HL-60/S4 treated with phorbol 12-myristate 13-acetate at 8.2 ng/mL for 4 days and 3 days (cell line): Measurements from ENCODE around the gene EFCAB6.

Experiments used
- in situ Hi-C: fragments of 300-500 bp; cut with MboI; formaldehyde crosslinking; loops from 2 replicates; pipeline ENCODE4 v1.15.0; 2022; ENCODE audit warnings: low sequenced_read_pairs

Gene EFCAB6

DNA sequence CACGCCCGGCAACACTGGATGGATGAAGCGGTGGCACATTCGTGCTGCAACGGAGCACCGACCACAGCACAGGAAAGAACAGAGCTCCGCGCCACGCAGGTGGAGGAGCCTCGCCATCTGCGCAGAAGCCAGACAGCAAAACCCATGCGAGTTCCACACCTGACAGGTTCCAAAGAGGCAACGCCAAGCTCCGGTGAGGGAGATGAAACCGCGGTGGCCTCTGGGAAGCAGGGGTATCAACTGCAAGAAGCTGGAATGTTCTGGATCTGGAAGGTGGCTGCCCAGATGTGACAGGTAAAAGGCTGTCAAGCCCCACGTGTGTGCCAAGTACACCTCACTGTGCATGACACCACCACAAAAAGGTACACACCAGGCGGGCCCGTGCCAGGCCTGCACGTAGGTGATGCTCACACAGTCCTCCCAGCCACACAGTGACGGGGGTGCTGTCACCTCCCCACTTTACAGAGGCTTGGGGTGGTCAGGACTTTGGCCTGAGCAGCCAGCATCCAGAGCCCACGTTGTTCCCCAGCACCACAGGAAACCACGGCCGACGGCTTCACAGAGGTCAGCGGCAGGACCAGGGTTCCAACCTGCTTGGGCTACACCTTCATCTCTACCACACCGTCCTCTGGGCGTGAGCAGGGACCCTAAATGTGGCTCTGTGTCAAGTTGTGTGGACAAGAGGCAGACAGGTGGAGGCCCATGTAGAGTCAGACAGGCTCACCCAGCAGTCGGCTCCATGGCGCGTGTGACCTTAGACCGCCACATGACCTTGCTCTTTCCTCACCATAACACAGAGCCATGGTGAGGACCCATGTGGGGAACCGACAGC lies 19.7 kb upstream of the EFCAB6 start:
- in situ Hi-C loops = no loop called here

DNA sequence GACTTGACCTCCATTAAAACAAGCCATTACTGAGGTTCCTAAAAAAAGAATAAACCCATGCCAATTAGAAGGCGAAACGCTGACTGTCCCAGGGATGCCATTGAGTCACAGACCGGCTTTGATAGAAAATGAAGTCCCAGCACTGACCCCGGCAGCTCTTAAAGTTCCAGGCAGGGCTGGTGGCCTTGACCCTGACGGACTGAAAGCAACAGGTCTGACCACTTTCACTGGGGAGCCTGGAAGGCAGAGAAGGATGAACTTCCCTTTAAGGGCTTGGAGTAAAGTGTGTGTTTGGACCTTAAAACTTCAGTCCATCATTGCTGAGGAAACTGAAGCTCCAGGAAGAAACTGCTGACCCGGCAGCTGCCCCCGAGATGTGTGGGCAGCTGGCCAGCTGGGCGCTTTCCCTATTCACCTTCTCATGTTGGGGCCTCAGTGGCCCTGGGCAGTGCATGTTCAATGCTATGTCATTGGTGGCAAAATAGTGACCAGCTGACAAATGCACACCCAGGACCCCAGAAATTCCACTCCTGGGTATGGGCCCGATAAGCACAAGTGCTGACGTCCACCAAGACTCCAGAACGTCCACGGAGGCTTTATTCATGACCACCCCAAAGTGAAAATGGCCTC lies 18.9 kb upstream of the EFCAB6 start:
- in situ Hi-C loops = no loop called here

DNA sequence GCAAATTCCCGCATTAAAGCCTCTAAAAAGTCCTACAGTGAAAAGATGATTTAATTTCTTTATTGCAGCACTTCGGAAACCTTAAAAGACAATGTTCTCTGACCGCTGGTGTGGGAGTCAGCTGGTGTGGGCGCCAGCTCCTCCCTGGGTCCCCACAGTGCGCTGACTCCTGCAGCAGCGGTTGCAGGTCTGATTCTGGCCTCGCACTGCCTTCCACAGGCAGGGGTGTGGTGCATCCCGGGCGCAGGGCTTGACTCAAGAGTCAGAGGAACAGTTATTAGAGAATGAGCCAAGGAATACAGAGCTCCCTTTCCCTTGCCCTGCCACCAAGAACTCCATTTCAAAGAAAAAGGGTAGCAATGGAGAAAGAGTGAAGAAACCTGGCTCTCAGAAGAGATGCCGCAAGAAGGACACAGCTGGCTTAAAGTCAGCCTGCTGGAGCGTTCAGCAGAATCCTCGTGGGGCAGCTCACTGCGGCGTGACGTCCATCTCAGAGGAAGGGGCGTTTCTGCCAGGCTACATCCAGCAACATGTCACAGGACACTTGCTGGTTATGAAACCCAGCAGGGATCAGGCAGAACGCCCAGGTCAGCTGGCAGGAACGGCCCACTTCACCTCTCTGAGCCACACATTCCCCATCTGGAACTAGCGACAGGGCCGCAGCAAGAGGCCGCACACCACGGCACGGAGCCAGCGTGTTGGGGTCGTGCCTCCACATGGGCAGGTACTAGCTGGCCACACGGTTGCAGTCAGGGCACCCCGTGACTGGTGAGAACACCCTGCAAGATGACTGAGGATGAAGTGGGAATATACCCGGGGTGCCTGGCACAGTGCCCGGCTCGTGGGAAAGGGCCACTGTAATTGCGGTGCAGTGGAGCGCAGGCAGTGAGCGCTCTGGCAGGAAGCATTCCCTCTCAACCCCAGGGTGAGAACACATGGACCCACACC lies 18.1 kb upstream of the EFCAB6 start:
- in situ Hi-C loops = no loop called here

DNA sequence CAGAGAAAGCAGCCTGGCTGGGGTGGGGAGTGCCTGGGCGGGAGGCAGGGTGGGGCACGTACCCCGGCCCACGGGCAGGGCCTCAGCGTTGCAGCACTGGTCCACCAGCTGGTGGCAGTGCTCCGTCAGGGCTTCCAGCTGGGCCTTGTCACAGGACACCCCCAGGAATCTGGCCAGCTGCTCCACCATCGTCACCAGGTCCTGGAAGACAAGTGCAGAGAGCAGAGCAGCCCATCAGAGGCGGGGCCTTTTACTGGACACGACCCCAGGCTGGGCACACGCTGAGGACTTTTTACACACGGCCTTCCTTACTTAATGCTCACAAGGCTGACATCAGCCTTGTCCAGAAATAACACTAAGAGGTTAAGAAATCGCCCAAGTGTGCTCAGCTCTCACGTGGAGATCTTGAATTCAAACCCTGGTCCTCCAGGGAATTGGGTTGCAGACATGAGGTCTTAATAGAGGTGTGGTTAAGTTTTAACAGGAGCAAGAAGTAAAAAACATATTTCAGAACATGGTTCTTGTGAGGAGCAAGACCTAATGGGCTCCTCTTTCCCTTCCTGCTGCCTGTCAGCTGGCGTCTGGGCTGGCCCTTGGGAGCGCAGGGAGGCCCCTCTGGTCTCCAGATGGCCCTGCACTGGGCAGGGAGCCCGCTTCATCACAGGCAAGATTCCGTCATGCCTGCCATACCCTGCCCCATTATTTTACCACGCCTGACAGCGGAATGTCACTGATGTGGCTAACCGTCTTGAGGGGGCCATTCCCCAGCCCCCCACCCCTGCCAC lies 17.1 kb upstream of the EFCAB6 start:
- in situ Hi-C loops = no loop called here

DNA sequence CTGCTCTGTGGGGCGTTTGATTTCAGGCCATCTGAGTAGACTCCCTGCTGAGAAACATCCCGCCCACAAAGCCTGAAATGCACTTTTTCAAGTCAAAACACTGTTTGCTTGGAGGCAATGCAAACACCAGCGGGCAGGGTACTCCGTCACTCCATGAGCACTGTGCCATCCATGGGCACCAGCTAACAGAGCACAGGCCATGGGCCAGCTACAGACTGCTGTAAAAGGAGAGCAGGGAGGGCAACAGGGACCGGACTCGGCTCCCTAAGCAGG lies 16.6 kb upstream of the EFCAB6 start:
- in situ Hi-C loops = no loop called here

DNA sequence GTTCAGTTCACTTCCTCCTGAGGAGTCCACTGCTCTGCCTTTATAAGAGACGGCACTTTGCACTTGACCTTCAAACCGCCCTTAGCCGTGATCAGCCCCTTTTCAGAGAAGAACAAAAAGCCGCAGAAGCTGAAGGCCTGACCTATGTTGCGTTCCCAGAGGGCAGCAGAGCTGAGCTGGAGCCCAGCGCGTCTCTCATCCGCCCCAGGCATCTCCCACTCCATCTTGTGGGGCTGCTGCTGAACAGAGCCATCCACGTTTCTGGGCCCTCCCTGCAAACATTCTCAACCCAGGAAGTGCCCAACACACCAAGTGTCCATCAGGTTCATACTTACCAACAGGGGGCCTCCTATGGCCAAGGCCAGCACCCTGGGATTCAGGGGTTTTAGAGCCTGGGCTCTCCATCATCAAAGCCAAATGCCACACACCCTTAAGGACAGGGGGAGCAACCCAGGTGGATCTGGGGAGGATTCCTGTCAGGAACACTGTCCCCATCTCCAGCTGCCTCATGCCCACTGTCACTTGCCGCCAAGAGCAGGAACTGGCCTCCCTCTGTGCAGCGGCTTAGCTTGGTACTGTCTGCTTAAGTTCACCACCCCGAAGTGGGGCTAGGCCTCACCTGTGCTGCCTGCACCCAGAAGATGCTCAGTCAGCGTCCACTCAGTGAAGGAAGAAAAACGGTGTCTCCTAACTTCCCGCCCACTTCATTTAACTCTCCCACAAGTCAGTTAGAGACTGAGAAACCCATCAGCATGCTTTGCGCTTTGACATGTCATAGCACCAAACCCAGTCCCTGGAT lies 16.0 kb upstream of the EFCAB6 start:
- in situ Hi-C loops = no loop called here

DNA sequence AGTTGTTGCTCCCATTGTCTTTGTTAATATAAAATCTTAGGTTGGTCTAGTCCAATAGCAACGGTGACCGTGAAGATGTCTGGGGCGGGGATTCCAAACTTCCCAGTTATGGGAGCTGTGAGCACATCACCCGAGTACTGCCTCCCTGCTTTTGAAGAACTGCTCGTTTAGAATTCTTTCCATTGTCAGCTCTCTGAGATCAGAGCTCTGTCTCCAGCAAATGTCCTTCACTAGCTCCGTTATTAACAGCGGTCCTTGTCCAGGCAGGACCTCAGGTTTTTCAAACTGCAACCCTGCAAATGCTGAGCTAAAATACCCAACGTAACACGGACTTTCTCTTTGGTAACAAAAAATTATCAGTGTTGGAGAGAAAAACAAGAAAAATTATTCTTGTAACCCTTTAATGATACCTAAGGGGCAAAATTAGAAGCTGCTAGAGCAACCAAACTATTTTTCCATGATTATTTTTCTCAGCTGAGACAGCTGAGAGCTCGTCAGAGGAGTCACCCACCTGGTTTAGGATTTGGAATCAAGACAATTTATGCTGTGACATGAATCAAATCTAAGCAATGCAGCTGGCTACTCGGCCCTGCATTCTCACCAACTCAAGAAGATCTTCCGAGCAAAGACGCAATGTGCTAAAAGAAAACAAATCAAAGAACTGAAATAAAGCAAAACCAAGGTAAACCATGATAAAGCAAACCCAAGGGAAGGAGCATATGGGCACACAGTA lies 15.1 kb upstream of the EFCAB6 start:
- in situ Hi-C loops = no loop called here

DNA sequence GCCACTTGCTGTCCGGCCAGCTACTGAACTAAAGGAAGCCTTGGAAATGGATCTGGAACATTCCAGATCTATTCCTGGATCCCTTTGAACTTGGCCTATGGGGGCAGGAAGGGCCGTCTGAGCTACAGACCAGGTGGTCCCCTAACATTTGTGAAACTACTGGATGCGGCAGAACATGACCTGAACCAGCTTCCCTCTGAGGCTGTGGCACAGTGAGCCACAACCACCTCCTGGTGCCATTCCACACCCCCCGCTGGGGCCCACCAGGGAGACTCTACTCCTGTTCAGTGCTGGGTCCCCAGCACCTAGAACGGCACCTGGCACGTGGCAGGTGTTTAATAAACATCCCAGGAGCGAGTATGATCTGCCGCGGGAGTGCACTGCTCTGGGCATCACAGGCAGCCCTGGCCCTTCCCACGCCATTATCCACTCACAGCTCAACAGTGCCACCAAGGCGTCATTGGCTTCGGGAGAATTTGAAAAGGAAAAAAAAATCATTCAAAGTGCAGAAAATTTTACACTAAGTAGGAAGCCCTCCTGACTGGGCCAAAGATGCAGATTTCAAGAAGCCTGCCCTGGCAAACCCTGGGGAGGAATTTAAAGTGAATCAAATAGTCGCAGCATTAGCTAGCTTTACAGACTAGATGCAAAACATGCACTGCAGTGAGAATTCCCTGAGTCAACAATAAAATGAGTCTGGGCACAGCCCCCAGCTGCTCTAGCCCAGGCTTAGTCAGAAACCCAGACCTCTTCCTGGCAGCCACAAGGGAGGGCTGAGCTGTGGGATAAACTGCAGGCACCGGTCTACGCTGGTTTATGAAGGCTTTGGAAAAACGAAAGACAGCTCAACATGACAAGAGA lies 14.3 kb upstream of the EFCAB6 start:
- in situ Hi-C loops = no loop called here

DNA sequence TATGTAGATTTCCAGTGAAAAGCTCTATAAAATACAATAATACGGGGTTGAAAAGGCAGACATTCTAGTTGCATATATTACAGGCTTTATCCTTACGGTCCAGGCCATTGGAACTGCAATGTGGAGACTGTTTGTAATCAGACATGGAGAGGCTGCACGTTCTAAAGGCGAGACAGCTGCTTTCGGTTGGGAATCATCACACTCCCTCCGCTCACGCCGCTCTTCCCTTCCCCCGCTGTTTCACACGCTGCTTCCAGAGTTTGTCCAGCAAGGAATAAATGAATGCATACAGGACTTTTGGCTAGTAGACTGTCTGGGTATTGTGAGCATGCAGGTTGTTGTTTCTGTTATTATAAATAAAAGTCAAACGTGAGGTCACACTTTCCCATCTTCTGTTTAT lies 13.5 kb upstream of the EFCAB6 start:
- in situ Hi-C loops = no loop called here

DNA sequence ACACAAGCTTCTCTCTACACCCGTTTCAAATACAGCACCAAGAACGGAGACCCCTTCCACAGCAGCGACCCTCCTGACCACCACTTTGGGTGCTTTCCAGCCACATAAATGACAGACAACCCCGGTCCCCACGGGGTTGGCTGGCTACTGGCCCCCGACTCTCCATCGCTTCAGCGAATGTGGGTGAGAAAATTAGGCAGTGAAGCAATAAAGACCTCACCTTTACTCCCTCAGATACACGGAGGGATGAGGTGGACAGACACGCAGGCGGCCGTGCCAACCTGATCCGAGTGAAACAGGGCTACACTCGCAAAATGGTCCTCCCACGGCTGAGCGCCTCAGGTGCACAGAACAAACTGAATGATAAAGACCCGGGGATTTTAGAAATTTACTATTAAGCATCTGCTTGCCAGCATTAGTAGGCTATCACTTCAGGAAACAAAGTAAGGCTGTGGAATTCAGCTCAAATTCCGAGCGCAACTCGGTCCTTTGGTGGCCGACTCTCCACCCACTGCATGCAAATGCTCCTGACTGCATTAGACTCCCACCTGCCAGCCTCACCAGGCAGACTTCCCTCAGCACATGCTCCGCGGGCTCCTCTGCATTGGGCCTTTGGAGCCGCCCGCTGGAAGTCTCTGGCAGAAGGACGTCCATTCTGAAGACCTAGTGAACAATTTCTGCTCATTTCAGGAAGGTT lies 12.8 kb upstream of the EFCAB6 start:
- in situ Hi-C loops = no loop called here

DNA sequence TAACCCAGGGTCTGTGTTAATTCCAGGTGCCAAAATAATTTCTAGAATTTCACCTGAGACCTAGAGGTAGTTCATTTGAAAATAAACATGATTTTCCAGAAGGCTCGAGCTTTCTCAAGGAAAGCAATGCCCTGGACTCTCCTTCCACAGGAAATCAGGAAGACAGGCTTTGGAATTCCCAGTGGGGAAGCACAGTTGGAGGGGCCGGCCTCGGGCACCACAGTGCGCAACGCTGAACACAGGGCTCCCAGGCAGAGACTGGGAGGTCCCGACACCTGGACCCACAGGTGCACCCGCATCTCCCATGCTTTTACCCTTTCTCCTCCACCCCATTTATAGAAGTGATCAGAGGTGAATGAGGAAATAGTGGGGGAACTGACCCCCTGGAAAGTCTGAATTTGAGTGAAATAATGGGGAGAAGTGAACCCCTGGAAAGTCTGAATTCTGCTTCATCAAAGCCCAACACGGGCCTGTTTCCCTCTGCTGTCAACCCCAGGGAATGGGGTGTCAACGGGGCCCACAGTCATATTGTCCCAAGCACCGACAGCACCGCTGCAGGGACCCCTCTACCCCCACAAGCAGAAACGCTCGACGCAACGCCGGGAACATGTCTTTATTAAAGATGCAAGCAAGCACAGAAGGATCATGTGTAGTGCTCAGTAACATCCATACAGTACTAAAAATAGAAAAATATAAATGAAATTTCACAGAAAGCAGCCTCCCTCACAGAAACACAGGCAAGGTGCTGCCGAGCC lies 12.0 kb upstream of the EFCAB6 start:
- in situ Hi-C loops = no loop called here

DNA sequence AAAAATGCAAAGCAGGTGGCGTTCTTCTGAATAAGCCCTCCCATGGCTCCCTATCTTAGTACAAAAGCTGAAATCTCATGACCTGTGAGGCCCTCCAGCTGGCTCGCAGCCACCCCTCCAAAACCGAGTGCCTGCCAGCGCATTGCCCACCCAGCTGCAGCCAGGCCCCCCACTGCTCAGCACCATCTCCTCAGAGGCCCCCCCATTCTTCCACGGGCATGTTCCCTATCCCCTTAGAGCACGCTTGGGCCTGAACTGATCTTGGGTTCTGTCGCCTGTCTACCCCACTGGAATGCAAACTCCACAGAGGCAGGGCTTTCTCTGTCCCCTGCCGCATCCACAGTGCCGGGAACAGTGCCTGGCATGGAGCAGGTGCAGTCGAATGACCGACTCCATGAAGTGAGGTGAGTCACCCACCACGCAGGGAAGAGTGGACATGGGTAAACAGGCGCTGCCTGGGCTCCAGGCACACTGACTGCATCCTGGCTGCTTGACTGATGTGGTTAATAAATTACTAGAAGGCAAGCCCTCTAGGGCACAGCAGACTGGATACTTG lies 11.3 kb upstream of the EFCAB6 start:
- in situ Hi-C loops = no loop called here

DNA sequence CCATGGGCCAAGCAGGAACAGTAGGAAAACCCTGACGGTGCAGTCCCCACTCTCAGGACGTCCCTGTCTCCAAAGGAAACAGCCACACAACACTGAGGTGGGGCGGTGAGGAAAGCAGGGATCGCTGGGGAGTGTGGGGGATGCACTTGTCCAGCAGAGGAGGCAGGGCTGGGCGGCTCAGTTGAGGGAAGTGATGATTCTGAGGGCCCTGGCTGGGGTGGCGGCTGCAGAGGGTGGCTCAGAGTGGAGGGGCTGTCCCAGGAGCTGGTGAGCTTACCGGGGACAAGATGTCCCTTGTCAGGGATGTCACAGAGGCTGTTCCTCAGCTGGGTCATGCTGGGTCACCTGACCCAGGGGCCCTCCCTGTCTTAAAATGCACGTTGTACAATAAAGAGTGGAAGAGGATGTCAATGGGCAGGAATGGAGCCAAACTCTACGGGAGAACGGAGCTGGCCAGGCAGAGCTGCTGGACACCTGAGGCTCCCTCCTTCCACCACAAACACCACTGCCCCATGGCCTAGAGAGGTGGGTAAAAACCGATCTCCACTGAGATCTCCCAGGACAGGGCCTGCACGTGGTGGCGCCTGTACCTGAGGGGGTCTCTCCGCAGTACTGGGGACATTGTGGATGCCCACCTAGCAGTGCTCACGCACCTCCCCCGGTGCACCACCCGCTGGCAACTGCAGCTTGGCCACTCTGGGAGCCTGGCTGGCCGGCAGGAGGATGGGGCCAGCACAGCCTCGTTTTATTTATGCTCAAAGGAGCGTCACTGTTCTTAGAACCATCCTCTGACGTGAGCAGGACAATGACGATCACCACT lies 9.7 kb upstream of the EFCAB6 start:
- in situ Hi-C loops = no loop called here

DNA sequence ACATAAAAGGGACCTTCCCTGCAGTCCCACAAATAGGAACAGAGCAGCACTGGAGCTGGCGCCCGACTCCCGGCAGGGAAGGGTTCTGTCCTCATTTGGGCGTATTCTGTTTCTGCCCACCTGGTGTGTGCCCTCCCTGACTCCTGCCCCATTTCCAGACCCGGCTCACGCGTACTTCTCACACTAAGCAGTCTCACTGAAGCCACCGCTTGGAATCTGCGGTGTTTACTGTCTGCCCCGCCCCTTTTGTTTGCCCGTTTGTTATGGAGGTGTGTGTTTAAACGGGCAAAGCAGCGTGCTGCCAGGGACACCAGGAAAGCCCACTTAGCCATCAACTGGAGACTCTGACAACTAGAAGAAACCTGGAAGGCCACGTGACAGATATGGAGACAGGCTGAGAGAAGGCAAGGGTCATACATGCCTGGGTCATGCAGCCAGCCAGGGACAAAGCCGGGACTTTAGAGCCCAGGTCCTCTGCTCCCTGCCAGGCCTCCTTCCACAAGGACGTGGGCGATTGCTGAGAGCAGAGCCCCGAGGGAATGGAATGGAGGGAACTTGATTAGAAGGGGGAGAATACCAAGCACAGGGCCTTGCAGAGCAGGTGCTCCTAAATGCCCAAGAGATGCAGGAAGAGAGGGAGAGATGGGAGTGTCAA lies 8.7 kb upstream of the EFCAB6 start:
- in situ Hi-C loops = no loop called here

DNA sequence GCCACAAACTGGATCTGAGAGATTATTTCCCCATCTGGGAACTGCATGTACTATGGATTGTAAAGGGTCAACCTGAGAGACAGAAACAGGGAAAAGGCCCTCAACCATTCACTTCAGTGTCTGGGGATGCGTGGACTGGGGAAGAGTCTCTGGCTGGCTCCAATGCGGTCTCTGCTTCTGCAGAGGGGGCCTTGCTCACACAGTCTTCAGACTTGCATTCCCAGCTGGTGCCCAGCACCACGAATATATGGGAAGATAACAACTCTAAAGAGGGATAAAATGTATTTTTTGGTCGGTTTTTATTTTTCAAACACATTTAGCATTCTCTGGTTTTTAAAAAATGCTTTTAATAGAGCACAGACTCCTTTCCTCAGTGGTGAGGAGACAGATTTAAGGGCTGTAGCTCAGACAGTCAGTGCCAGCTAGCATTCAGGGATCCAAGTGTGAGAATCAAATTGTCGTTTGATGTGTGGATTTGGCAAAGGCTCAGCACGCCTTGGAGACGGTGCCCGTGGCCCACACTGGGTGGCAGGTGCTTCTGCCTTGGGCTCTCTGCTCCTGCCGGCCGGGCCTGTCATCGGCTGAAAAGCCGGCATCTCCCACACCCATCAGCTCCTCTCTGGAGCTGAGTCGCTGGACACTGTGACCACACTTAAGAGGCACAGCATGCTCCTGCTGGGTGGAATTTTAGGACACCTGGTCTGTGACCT lies 8.0 kb upstream of the EFCAB6 start:
- in situ Hi-C loops = no loop called here
